ENCODE data around the gene MRPL14. TPM values are rescaled to one million over a fixed set of nuclear protein-coding genes. Genes with fewer than 3 reads are reported as not detected.
"Not testable (repeated sequence)": the region's sequence is repeated elsewhere in the genome, so short reads cannot be mapped to it uniquely, and the experiment has no call there.

The MRPL14 gene
- total RNA-seq, 1 experiment from 2014 or later = 103 TPM

DNA sequence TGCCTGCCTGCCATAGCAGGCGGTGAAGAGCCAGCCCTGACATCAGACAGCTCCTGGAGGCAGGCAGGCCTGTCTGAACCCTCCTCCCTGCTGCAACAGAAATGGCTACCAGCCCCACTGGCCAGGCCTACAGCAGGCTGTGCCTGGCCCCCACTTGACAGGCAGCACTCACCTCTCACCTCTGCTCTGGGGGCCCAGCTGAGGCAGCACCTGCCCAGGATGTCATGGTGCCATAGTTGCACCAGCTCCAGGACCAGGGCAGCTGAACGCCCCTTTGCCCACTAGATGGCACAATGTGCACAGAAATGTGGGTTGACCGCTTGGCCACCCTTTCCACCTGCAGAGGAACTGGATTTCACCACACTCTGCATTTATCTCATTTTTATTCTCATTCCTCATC lies 30.6 kb downstream of the MRPL14 start:
- TF ChIP-seq, protein P1, sequence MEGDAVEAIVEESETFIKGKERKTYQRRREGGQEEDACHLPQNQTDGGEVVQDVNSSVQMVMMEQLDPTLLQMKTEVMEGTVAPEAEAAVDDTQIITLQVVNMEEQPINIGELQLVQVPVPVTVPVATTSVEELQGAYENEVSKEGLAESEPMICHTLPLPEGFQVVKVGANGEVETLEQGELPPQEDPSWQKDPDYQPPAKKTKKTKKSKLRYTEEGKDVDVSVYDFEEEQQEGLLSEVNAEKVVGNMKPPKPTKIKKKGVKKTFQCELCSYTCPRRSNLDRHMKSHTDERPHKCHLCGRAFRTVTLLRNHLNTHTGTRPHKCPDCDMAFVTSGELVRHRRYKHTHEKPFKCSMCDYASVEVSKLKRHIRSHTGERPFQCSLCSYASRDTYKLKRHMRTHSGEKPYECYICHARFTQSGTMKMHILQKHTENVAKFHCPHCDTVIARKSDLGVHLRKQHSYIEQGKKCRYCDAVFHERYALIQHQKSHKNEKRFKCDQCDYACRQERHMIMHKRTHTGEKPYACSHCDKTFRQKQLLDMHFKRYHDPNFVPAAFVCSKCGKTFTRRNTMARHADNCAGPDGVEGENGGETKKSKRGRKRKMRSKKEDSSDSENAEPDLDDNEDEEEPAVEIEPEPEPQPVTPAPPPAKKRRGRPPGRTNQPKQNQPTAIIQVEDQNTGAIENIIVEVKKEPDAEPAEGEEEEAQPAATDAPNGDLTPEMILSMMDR (IDR thresholded peaks at IDR 0.05; ENCODE audit: unreplicated experiment) = peak; percentile 96
- no TSS peak for BruUV-seq (replicated peaks)
- Mint-ChIP-seq H3K4me1 (ENCODE audit: low read depth, unreplicated experiment) (peaks cover 35% of the 10 kb centered on the region), H3K4me3 (ENCODE audit: low read depth, unreplicated experiment) (no peak overlapping the region), H3K27ac (ENCODE audit: unreplicated experiment) (no peak overlapping the region), H3K36me3 (ENCODE audit: insufficient read depth, unreplicated experiment) (peaks cover 30% of the 10 kb centered on the region), H3K27me3 (ENCODE audit: unreplicated experiment) (no peaks in the 10 kb centered on the region), H3K9me3 (ENCODE audit: low read depth, unreplicated experiment) (no peaks in the 10 kb centered on the region)
- intact Hi-C loops (cut with micrococcal nuclease; ENCODE audit: unreplicated experiment) = loop anchor here (1.0 to 5.0 kb wide), 4 partner anchors 37 to 242 kb away; no protein-coding TSS in a partner anchor
- CTCF ChIA-PET = interaction anchor here (0.6 to 2.1 kb wide), 22 partner anchors 10 to 326 kb away, joined by 3 to 11 read pairs (median 3); partner anchors contain the start of genes MRPL14, SLC29A1, TMEM63B and VEGFA
- peak; percentile 90 for DNase-seq

DNA sequence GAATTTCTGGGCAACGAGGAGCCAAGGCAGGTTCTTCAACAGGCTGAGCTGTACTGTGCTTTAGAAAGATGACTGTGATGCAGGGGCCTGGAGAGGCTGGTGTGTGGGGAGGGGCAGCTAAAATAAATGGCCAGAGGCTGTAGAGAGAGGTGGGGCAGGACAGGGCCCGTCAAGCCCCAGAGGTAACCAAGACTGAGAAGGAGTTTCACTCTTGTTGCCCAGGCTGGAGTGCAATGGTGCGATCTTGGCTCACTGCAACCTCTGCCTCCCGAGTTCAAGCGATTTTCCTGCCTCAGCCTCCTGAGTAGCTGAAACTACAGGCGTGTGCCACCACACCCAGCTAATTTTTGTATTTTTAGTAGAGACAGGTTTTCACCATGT lies 32.0 kb downstream of the MRPL14 start:
- Mint-ChIP-seq H3K4me1 (ENCODE audit: low read depth, unreplicated experiment) (peaks cover 27% of the 10 kb centered on the region), H3K27ac (ENCODE audit: unreplicated experiment) (peak overlapping the region; percentile 5), H3K36me3 (ENCODE audit: insufficient read depth, unreplicated experiment) (peaks cover 29% of the 10 kb centered on the region)
- not testable (repeated sequence) for H3K9me3 Mint-ChIP-seq (ENCODE audit: low read depth, unreplicated experiment); DNase-seq; H3K27me3 Mint-ChIP-seq (ENCODE audit: unreplicated experiment); BruUV-seq (replicated peaks); H3K4me3 Mint-ChIP-seq (ENCODE audit: low read depth, unreplicated experiment)
- intact Hi-C loops (cut with micrococcal nuclease; ENCODE audit: unreplicated experiment) = loop anchor here (5.0 kb wide), 1 partner anchor 142 kb away; no protein-coding TSS in a partner anchor
- CTCF ChIA-PET = interaction anchor here (0.7 to 0.9 kb wide), 3 partner anchors 23 to 210 kb away, joined by 3 to 22 read pairs (median 3); no protein-coding TSS in a partner anchor

DNA sequence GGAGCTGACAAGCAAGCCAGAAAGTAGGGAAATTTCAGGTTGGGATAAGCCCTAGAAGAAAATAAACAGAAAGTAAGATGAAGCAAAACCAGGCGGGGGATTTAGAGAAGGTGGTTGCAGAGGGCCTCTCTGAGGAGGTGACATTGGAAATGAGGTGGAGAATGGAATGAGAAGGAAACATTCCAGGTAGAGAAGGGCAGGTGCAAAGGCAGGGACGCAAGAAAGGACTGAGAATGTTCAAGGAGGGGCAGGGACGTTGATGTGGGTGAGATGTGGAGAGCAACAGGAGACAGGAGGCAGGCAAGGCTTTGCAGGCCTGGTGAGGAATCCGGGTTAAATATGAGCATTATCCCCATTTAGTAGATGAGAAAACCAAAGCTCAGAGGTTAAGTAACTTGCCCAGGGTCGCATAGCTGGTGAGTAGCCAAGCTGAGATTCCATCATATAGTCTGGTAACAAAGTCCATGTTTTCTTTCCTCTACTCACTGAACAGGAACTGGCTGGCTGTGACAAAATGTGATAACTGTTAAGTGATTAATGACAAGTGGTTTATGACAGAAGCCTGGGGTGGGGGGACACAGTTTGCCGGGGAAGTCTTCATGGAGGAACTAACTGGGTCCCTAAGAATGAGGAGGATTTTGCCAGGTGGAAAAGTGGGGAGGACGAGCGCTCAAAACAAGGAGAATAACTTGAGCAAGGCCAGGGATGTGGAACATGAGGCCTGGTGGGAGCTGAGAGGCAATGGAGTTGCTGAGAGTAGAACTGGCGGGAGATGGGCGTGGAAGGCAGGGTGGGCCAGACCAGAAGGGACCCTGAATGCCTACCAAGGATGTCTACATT lies 32.6 kb downstream of the MRPL14 start:
- TF ChIP-seq, protein P1 (IDR thresholded peaks at IDR 0.05; ENCODE audit: unreplicated experiment) = no peak
- CTCF ChIA-PET = interaction anchor here (0.5 to 0.9 kb wide), 3 partner anchors 9 to 60 kb away, joined by 3 to 22 read pairs (median 8); no protein-coding TSS in a partner anchor
- DNase-seq = no peak
- no TSS peak for BruUV-seq (replicated peaks)
- Mint-ChIP-seq H3K27ac (ENCODE audit: unreplicated experiment) (peak overlapping the region; percentile 5), H3K4me1 (ENCODE audit: low read depth, unreplicated experiment) (peaks cover 27% of the 10 kb centered on the region), H3K4me3 (ENCODE audit: low read depth, unreplicated experiment) (peak overlapping the region; percentile 2), H3K36me3 (ENCODE audit: insufficient read depth, unreplicated experiment) (peaks cover 26% of the 10 kb centered on the region), H3K27me3 (ENCODE audit: unreplicated experiment) (no peaks in the 10 kb centered on the region), H3K9me3 (ENCODE audit: low read depth, unreplicated experiment) (no peaks in the 10 kb centered on the region)
- intact Hi-C loops (cut with micrococcal nuclease; ENCODE audit: unreplicated experiment) = loop anchor here (5.0 kb wide), 1 partner anchor 143 kb away; no protein-coding TSS in a partner anchor

DNA sequence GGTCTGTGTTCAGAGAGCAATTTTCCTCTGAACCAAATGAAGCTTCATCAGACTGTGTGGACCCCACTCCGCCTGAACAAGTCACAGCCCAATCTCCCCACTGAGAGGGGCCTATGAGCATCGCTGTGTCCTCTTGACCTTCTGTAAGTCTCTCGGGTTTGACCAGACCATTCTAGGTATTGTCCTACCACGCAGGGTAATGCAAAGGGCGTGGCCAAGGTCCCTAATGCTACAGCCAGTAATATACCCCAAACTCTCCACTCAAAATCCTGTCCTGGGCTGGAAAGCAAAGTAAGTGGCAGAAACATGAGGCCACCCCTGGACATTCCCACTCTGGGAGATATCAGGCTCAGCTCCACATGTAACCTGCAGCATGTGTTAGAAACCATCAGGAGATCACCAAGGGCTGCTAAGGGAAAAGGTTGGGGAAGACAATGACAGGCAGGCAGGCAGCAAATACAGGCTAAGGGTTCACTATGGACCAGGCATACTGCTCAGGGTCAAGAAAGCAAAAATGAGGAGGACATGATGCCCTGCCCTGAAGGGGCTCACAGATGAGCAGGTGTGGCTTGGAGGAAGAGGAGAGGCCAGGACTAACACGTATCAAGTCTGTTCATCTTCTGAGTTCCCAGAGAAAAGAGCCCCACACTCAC lies 33.4 kb downstream of the MRPL14 start:
- Mint-ChIP-seq H3K9me3 (ENCODE audit: low read depth, unreplicated experiment) (no peaks in the 10 kb centered on the region), H3K27me3 (ENCODE audit: unreplicated experiment) (no peaks in the 10 kb centered on the region), H3K4me1 (ENCODE audit: low read depth, unreplicated experiment) (peaks cover 27% of the 10 kb centered on the region), H3K4me3 (ENCODE audit: low read depth, unreplicated experiment) (no peak overlapping the region), H3K36me3 (ENCODE audit: insufficient read depth, unreplicated experiment) (peaks cover 26% of the 10 kb centered on the region), H3K27ac (ENCODE audit: unreplicated experiment) (peak overlapping the region; percentile 5)
- CTCF ChIA-PET = interaction anchor here (0.5 to 0.9 kb wide), 5 partner anchors 9 to 1879 kb away, joined by 3 to 22 read pairs (median 7); no protein-coding TSS in a partner anchor
- TF ChIP-seq, protein P1 (IDR thresholded peaks at IDR 0.05; ENCODE audit: unreplicated experiment) = no peak
- no peak for DNase-seq
- no TSS peak for BruUV-seq (replicated peaks)
- intact Hi-C loops (cut with micrococcal nuclease; ENCODE audit: unreplicated experiment) = no loop called here

Measured in Calu3 (cell line).